Osteocyte (in vitro differentiated cells): ENCODE results near the gene VPS26A. TPM values are rescaled to one million over a fixed set of nuclear protein-coding genes. Genes with fewer than 3 reads are reported as not detected.

Source experiments
- DNase-seq: peaks from one replicate; pipeline ENCODE4 v3.0.0; 2021; ENCODE audit warnings: mixed read lengths; ENCODE audit not compliant: unreplicated experiment; ENCODE audit errors: extremely low spot score
- H3K27ac Mint-ChIP-seq: one replicate; pipeline ENCODE4 v1.8.0; 2021; ENCODE audit warnings: mild to moderate bottlenecking, mixed read lengths; ENCODE audit not compliant: unreplicated experiment
- H3K27me3 Mint-ChIP-seq: one replicate; pipeline ENCODE4 v1.8.0; 2021; ENCODE audit warnings: mixed read lengths; ENCODE audit not compliant: unreplicated experiment
- H3K36me3 Mint-ChIP-seq: one replicate; pipeline ENCODE4 v1.8.0; 2021; ENCODE audit warnings: mixed read lengths; ENCODE audit not compliant: unreplicated experiment
- H3K4me1 Mint-ChIP-seq: one replicate; pipeline ENCODE4 v1.8.0; 2021; ENCODE audit warnings: mixed read lengths; ENCODE audit not compliant: unreplicated experiment
- H3K4me3 Mint-ChIP-seq: one replicate; pipeline ENCODE4 v1.8.0; 2021; ENCODE audit warnings: mild to moderate bottlenecking, moderate library complexity, mixed read lengths; ENCODE audit not compliant: unreplicated experiment
- H3K9me3 Mint-ChIP-seq: one replicate; pipeline ENCODE4 v1.8.0; 2021; ENCODE audit warnings: mixed read lengths; ENCODE audit not compliant: unreplicated experiment
- total RNA-seq: library from RNA; stranded (reverse); gene quantifications from 2 replicates; pipeline ENCODE4 v1.2.1, GENCODE V29; 2021
- TF ChIP-seq, protein P1 (sequence below): fragments of 200-600 bp; sonication (generic); IDR thresholded peaks from 2 replicates; pipeline ENCODE4 v1.5.0; 2021; ENCODE audit warnings: antibody characterized with exemption, mild to moderate bottlenecking, moderate library complexity

The VPS26A gene
- total RNA-seq, 1 donor from 2014 or later = 59.4 TPM

DNA sequence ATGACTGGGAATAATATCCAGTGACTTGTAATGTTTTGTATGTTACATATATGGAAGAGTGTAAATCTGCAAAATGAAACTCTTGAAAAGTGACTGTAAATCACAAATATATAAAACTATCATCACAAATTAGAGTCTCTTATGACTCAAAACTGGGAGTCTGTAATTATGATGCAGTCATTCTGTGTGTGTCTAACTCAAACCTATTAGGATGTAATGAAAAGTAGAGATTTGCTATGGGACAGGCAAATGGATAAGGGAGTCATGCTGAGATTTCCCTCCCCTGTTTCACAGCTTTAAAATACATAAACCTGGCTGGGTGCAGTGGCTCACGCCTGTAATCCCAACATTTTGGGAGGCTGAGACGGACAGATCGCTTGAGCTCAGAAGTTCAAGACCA lies 87.5 kb downstream of the VPS26A start:
- H3K36me3 Mint-ChIP-seq = peaks cover 20% of the 10 kb centered on the region
- H3K4me1 Mint-ChIP-seq = no peaks in the 10 kb centered on the region
- no peaks in the 10 kb centered on the region for H3K27me3 Mint-ChIP-seq
- H3K9me3 Mint-ChIP-seq = peaks cover 7% of the 10 kb centered on the region
- DNase-seq = no peak
- TF ChIP-seq, protein P1, sequence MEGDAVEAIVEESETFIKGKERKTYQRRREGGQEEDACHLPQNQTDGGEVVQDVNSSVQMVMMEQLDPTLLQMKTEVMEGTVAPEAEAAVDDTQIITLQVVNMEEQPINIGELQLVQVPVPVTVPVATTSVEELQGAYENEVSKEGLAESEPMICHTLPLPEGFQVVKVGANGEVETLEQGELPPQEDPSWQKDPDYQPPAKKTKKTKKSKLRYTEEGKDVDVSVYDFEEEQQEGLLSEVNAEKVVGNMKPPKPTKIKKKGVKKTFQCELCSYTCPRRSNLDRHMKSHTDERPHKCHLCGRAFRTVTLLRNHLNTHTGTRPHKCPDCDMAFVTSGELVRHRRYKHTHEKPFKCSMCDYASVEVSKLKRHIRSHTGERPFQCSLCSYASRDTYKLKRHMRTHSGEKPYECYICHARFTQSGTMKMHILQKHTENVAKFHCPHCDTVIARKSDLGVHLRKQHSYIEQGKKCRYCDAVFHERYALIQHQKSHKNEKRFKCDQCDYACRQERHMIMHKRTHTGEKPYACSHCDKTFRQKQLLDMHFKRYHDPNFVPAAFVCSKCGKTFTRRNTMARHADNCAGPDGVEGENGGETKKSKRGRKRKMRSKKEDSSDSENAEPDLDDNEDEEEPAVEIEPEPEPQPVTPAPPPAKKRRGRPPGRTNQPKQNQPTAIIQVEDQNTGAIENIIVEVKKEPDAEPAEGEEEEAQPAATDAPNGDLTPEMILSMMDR = no peak
- no peak overlapping the region for H3K27ac Mint-ChIP-seq
- H3K4me3 Mint-ChIP-seq = no peak overlapping the region

DNA sequence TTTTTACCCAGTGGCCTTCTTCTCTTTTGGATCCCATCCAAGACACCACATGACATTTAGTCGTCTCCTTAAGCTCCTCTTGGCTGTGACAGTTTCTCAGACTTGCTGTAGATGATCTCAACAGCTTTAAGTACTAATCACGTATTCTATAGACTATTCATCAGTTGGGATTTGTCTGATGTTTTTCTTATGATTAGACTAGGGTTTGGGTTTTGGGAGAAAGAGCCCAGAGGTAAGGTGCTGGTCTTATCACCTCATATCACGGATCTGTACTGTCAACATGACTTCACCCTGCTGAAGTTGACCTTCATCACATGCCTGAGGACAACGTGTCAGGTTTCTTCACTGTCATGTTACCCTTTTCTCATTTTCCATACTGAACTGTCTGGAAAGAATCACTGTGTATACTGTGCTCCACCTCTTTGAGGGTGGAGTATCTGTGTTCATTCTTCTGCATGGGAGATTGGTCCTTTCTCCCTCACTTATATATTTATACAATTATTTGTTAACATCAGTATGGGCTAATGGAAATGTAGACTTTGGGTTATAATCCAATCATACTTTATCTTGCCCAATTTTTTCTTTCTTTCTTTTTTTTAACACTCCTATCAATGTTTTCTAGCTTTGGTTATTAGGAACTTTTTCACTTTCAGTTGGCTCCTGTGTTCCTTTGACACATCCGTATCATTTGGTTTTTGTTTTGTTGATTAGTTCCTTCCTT lies 89.8 kb downstream of the VPS26A start:
- H3K27ac Mint-ChIP-seq = no peak overlapping the region
- peaks cover 7% of the 10 kb centered on the region for H3K4me1 Mint-ChIP-seq
- TF ChIP-seq, protein P1 = no peak
- H3K4me3 Mint-ChIP-seq = no peak overlapping the region
- peaks cover 6% of the 10 kb centered on the region for H3K36me3 Mint-ChIP-seq
- no peaks in the 10 kb centered on the region for H3K27me3 Mint-ChIP-seq
- H3K9me3 Mint-ChIP-seq = peaks cover 7% of the 10 kb centered on the region
- DNase-seq = no peak

DNA sequence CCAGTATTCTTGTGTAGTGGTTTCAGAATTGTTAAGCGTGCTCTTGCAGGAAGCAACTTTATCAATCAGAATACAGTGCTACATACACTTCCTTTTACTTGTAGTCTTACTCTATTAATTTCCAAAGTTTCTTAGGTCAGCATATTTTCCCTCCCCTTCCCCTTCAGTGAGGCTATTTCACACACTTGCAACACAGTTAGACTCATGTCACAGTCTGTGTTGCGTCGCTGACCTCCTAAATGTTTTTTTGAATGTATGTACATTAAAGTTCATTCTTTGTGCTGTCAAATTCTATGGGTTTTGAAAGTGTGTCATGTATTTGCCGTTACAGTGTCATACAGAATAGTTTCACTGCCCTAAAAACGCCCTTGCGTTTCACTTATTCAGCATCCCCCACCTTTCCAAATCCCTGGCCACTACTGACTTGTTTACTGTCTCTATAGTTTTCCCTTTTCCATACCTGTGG lies 90.7 kb downstream of the VPS26A start:
- Mint-ChIP-seq H3K27me3 (no peaks in the 10 kb centered on the region), H3K36me3 (no peaks in the 10 kb centered on the region), H3K4me1 (peaks cover 13% of the 10 kb centered on the region), H3K27ac (no peak overlapping the region), H3K4me3 (no peak overlapping the region), H3K9me3 (peaks cover 7% of the 10 kb centered on the region)
- no peak for DNase-seq
- TF ChIP-seq, protein P1 = no peak

DNA sequence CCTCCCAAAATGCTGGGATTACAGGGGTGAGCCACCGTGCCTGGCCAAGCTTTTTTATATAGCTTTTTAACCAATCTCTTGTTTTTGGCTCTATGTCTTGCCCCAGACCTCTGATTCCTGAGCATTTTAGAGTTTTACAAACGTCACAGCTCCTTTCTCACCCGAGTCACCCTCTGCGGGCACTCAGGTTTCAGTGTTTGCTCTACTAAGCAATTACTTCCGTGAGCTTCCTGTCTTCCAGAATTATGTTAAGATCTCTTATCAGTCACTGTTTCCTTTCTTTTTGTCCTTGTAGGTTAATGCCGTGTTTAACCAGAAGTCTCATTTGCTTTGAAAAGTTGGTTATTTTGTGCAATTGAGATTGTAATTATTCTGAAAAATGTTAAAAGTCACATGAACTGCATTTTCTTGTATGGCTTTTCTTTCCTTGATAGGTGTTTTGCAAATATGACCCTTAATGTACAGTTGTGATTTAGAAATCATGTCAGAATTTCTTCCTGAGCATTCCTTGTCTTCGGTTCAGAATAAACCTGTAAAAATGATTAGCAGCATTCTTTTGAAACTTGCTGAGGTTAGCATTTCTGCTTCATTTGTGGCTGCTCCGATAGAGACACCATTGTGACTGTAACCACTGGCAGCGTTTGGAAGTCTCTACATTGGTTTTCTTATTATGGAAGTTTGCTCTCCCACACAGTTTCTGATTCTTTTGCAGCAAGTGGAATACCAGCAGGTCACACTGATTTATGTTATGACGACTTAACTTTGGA lies 91.6 kb downstream of the VPS26A start:
- Mint-ChIP-seq H3K27me3 (no peaks in the 10 kb centered on the region), H3K27ac (no peak overlapping the region), H3K4me3 (no peak overlapping the region), H3K36me3 (no peaks in the 10 kb centered on the region), H3K4me1 (peaks cover 16% of the 10 kb centered on the region), H3K9me3 (peaks cover 7% of the 10 kb centered on the region)
- TF ChIP-seq, protein P1 = no peak
- DNase-seq = no peak

DNA sequence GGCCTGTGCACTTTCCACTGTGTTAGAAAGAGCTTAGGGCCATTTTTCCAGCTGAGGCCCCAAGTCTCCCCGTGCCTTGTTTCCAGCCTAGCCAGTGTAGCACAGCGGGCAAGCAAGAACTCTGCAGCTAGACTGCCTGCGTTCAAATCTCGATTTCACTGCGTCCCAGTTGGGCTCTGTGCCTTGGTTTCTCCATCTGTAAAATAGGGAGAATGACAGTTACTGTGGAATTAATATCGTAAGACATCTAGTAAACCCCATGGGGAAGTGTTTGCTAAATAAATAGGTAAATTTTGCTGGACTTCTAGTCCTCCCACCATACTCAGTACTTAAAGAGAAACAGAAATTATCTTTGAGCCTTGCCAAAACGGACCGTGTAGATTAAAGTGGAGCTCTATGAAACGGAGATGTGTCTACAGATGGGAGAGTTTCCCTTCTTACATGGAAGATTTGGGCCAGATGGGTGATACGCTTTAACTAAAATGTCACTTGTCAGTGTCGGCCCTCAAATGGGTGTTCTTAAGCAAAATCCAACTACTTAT lies 92.7 kb downstream of the VPS26A start:
- no peaks in the 10 kb centered on the region for H3K27me3 Mint-ChIP-seq
- peaks cover 7% of the 10 kb centered on the region for H3K9me3 Mint-ChIP-seq
- no peak overlapping the region for H3K4me3 Mint-ChIP-seq
- no peaks in the 10 kb centered on the region for H3K36me3 Mint-ChIP-seq
- peaks cover 16% of the 10 kb centered on the region for H3K4me1 Mint-ChIP-seq
- no peak overlapping the region for H3K27ac Mint-ChIP-seq
- TF ChIP-seq, protein P1 = no peak
- no peak for DNase-seq
